DMS53 treated with DMSO at 0.1 percent for 48 hours (cell line): ENCODE measurements around the gene TFEB.
A peak's percentile ranks its signal among the peaks of the same experiment; 100 is the strongest.

Experiments used
- DNase-seq: peaks from one replicate; lab custom pipeline; 2025; ENCODE audit not compliant: unreplicated experiment; lab: John Stamatoyannopoulos, UW

Gene TFEB

GRCh38 chr6:41655176-41655575, 80.2 kb downstream of the TFEB start:
- DNase-seq = no peak

GRCh38 chr6:41654698-41655151, 80.7 kb downstream of the TFEB start:
- DNase-seq = no peak

GRCh38 chr6:41654151-41654697, 81.2 kb downstream of the TFEB start:
- no peak for DNase-seq

GRCh38 chr6:41653691-41654090, 81.7 kb downstream of the TFEB start:
- DNase-seq = no peak

GRCh38 chr6:41652866-41653652, 82.3 kb downstream of the TFEB start:
- peak; percentile 85 for DNase-seq

- DNase-seq = no peak
Observed at GRCh38 chr6:41651962-41652657, 83.3 kb downstream of the TFEB start.

- no peak for DNase-seq
Observed at GRCh38 chr6:41651246-41651961, 84.0 kb downstream of the TFEB start.

GRCh38 chr6:41650120-41650519, 85.3 kb downstream of the TFEB start:
- no peak for DNase-seq

GRCh38 chr6:41649596-41649995, 85.8 kb downstream of the TFEB start:
- no peak for DNase-seq

- no peak for DNase-seq
Observed at GRCh38 chr6:41648921-41649320, 86.5 kb downstream of the TFEB start.

GRCh38 chr6:41648070-41648585, 87.3 kb downstream of the TFEB start:
- no peak for DNase-seq

- DNase-seq = no peak
Observed at GRCh38 chr6:41647061-41647511, 88.3 kb downstream of the TFEB start.

- DNase-seq = no peak
Observed at GRCh38 chr6:41646026-41646795, 89.2 kb downstream of the TFEB start.

GRCh38 chr6:41645007-41645618, 90.3 kb downstream of the TFEB start:
- no peak for DNase-seq

- DNase-seq = no peak
Observed at GRCh38 chr6:41644297-41644879, 91.0 kb downstream of the TFEB start.

GRCh38 chr6:41643899-41644269, 91.5 kb downstream of the TFEB start:
- DNase-seq = no peak

- no peak for DNase-seq
Observed at GRCh38 chr6:41642960-41643898, 92.2 kb downstream of the TFEB start.

GRCh38 chr6:41642090-41642959, 93.1 kb downstream of the TFEB start:
- no peak for DNase-seq
